ENCODE results near the gene PPARG.

Gene PPARG

GRCh38 chr3:12340506-12340905 is 51.6 kb downstream of the PPARG start:
- no peak for DNase-seq (ENCODE audit: extremely low read depth in 1 of 2, low read depth in 1 of 2)

GRCh38 chr3:12342151-12342550 is 53.3 kb downstream of the PPARG start:
- DNase-seq (ENCODE audit: extremely low read depth in 1 of 2, low read depth in 1 of 2) = no peak

- no peak for DNase-seq (ENCODE audit: extremely low read depth in 1 of 2, low read depth in 1 of 2)
Observed at GRCh38 chr3:12343047-12343501, 54.2 kb downstream of the PPARG start.

GRCh38 chr3:12345141-12345561 is 56.3 kb downstream of the PPARG start:
- no peak for DNase-seq (ENCODE audit: extremely low read depth in 1 of 2, low read depth in 1 of 2)

DNA sequence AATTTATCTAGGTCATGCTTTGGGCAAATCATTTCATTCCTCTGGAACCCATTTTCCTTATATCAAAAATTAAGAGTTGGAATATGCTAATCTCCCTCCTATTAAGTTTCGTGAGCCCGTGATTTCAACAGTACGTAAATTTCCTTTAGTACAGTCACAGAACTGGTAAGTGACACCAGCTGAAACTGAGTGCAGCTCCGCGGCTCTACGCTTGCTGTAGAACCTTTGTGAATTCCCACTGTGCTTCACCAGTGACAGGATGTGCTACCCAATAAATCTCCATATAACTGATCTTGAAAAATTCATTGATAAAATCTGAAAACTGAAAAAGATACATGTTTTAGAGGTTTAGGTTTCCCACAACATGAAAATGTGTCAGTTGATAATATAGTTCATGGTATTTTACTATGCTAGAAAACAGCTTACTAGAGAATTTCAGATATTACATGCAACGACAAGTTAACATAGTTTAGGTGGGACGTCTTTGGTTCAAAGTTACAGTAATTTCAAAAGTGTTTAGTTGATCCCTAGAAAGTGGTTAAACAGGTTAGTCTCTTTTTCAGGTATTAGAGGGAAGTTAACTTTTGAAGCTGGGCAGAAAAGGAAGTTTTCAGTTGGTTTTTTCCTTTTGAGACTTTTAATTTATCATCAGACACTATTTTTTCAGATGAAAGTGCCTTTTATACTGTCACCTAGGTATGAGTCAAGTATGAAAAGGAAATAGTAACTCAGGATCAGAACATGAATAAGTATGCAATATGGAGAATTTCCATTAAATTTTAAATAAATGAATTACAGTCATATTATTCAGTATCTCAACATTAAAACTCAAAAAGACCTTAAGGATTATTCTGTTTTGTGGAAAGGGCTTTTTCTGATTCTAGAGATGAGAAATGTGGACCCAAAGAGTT is 57.0 kb downstream of the PPARG start:
- DNase-seq (ENCODE audit: extremely low read depth in 1 of 2, low read depth in 1 of 2) = no peak

DNA sequence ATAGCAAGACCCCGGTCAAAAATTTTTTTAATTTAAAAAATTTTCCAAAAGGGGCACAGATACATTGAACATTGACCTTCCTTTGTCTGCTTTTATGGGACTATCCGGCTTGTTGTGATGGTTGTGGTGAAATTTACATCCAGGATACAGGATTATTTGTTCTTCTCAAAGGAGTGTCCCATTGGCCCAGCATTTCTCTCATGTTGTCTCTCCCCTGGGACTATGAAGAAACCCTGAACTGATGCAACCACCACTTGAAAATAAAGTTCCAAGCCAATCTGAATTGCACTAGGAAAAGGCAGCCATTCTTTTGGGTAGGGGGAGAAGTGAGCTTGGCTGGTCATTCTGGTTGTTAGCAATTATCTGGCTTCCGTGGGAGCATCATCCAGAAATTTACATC is 58.4 kb downstream of the PPARG start:
- DNase-seq (ENCODE audit: extremely low read depth in 1 of 2, low read depth in 1 of 2) = no peak

DNA sequence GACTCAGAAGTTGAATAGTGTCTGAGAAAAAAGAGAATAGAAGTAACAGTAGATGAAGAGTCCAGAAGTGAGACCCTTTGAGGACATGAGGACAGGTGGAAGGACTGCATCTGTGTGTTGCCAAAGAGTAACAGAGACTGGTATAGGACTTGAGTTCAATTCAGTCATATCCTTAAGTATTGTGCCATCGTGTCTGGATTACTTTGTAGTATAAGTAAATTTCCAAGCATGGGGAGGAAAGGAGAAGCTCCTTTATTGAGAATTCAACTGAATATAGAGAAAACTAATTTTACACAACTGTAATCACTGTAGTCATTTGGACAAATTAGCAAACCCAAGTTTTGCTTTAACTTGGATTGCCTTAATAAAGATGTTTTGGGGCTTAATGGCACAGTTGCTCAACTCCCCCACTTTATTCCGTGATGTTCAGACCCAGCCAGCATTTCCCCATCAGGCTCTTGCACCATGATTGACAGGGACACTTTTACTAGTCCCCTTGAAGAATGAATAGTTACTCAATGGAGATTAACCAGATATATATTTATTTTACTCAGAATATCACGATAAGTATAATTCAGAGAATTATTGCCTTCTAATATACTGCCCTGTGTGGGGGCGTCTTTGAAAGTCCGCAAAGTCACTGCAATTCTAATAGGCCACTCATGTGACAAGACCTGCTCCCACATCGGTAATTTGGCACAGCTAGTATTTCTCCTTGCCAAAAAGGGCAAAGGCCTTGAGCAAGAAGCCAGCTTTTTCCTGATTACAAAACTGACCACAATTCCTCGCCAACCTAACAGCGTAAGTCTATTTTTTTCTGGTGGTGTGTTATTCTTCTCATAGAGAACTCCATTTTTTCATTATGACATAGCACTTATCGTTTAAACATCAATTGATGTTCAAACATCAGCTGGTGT is 61.3 kb downstream of the PPARG start:
- no peak for DNase-seq (ENCODE audit: extremely low read depth in 1 of 2, low read depth in 1 of 2)

GRCh38 chr3:12351145-12351544 is 62.3 kb downstream of the PPARG start:
- DNase-seq (ENCODE audit: extremely low read depth in 1 of 2, low read depth in 1 of 2) = no peak

- DNase-seq (ENCODE audit: extremely low read depth in 1 of 2, low read depth in 1 of 2) = no peak
Observed at GRCh38 chr3:12352253-12352652, 63.4 kb downstream of the PPARG start.

DNA sequence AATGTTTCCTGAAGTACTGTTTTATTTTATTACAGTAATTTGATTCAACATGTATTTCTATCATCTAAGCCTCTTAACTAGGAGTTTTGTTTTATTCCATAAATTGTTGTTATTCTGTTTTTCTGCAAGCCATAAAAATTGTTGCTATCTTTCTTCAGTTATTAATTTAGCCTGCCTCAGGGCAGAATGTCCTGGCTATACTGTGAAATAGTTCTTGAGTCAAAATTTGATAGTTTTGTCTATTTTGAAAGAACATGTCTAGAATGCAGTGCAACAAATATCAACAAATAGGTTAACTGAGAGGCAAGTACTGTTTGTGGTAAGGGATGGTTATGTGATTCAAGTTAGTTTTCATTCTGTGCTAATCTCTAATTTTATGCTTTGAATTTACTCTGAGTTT is 63.9 kb downstream of the PPARG start:
- no peak for DNase-seq (ENCODE audit: extremely low read depth in 1 of 2, low read depth in 1 of 2)

DNA sequence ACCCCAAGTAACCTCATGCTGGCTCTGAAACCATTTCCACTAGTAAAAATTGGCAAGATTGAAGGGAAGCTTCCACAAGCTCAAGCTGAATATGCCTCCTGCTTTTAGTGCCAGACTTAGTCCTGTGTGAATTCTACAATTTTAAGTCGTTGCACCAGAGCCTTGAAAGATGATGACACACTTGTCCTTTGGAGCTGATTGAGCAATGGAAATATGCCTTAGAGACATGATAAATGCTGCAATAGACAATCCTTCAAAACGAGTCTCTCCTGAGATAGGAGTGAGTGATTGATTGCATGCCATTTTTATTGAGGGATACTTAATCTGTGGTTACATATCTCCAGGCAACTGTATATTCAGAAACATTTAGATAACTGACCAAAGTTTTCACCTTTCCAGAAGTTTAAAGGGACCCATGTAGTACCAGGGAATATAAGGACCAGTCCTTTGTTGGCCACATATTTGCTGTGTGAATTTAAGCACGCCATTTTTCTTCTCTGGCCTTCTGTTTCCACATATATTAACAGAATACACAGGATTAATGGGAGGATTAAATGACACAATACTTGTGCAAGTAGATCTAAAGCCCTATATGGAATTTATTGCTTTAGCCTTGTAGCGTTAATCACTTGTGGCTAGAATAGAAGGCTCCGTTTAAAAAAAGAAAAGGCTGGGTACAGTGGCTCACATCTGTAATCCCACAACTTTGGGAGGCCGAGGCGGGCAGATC is 65.1 kb downstream of the PPARG start:
- no peak for DNase-seq (ENCODE audit: extremely low read depth in 1 of 2, low read depth in 1 of 2)

GRCh38 chr3:12356175-12356574 is 67.3 kb downstream of the PPARG start:
- no peak for DNase-seq (ENCODE audit: extremely low read depth in 1 of 2, low read depth in 1 of 2)

- DNase-seq (ENCODE audit: extremely low read depth in 1 of 2, low read depth in 1 of 2) = no peak
Observed at GRCh38 chr3:12356996-12357395, 68.1 kb downstream of the PPARG start.

DNA sequence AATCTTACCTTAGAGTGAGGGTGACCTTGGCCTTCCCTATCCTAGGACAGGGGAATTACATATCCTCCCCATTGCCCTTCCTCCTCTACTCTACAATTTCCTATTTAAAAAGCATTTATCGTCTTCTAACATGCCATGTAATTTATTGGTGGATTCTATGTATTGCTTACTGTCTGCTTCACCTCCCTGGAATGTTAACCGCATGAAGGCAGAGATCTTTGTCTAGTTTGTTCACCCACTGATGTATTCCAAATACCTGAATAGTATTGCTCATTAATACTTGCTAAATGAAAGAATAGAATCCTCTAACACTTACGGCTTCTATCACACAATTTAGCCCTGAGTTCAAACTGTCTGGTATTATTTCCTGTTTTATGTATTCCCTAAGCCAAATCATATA is 68.6 kb downstream of the PPARG start:
- DNase-seq (ENCODE audit: extremely low read depth in 1 of 2, low read depth in 1 of 2) = no peak

DNA sequence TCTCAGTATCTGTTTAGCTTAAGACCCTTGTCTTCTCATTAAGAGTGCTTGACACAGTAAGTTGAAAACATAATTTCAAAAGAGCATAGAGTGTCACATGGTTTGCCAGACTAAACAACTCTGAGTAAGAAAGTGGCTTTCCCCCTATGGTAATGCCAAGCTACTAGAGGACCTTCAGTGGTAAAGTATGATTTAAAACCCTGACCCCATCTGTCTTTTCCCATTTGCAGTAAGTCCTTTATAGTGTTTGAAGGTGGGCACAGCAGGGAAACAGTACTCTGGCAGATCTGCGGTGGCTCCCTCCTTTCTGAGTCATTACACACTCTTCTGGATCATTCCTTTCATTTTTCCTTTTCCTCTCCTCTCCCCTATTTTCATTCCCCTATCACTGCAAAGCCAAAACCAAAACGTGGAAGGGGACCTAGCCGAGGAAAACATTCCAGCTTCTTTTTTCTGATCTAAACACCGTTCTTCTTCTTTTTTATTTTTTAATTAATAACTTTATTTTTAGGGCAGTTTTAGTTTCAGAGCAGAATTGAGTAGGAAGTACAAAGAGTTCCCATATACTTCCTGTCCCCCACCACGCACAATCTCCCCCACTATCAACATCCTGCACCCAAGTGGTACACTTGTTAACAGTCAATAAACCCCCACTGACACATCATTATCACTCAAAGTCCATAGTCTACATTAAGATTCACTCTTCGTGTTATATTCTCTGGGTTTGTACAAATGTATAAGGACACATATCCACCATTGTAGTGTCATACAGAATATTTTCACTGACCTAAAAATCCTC is 74.7 kb downstream of the PPARG start:
- DNase-seq (ENCODE audit: extremely low read depth in 1 of 2, low read depth in 1 of 2) = no peak

GRCh38 chr3:12367346-12367745 is 78.5 kb downstream of the PPARG start:
- no peak for DNase-seq (ENCODE audit: extremely low read depth in 1 of 2, low read depth in 1 of 2)

- no peak for DNase-seq (ENCODE audit: extremely low read depth in 1 of 2, low read depth in 1 of 2)
Observed at GRCh38 chr3:12369029-12369428, 80.2 kb downstream of the PPARG start.

- DNase-seq (ENCODE audit: extremely low read depth in 1 of 2, low read depth in 1 of 2) = no peak
Observed at GRCh38 chr3:12369598-12369997, 80.7 kb downstream of the PPARG start.

GRCh38 chr3:12370758-12371157 is 81.9 kb downstream of the PPARG start:
- DNase-seq (ENCODE audit: extremely low read depth in 1 of 2, low read depth in 1 of 2) = no peak

- no peak for DNase-seq (ENCODE audit: extremely low read depth in 1 of 2, low read depth in 1 of 2)
Observed at GRCh38 chr3:12371525-12372140, 82.8 kb downstream of the PPARG start.
